Neural progenitor cell (in vitro differentiated cells): Measurements from ENCODE around the gene MADD.

Experiments
- CTCF ChIP-seq: fragments of 200-600 bp; sonication (generic); IDR thresholded peaks from 2 replicates; pipeline ENCODE4 v1.5.1; 2017; ENCODE audit warnings: antibody characterized with exemption, mild to moderate bottlenecking
- EZH2 ChIP-seq: fragments of 200-600 bp; sonication (generic); IDR thresholded peaks from 2 replicates; pipeline ENCODE4 v1.6.1; 2017; ENCODE audit warnings: antibody characterized with exemption, mild to moderate bottlenecking, moderate library complexity
- EZH2phosphoT487 ChIP-seq: fragments of 200-600 bp; sonication (generic); IDR thresholded peaks from 2 replicates; pipeline ENCODE4 v1.6.1; 2017; ENCODE audit warnings: antibody characterized with exemption

- TF ChIP-seq CTCF: no peak
- no peak for TF ChIP-seq EZH2
- no peak for TF ChIP-seq EZH2phosphoT487
Observed at GRCh38 chr11:47375546-47376085, 105.7 kb downstream of the MADD start.
